Fibroblast of lung (primary cell): ENCODE results near the gene CNTNAP5.

Source experiments
- CTCF ChIP-seq, 2 donors: IDR thresholded peaks in 1 of 2; conservative IDR thresholded peaks in 1 of 2; 1 replicate in 1 of 2; 2 replicates in 1 of 2; pipeline ENCODE4 v1.5.1; 2011 to 2012; ENCODE audit warnings: low read length in 2 of 2, control low read depth in 1 of 2, inconsistent platforms in 1 of 2, low read depth in 1 of 2, mild to moderate bottlenecking in 1 of 2
- EZH2 ChIP-seq: IDR thresholded peaks from 2 replicates; pipeline ENCODE4 v1.5.1; 2012; ENCODE audit warnings: low read length, control low read depth, mild to moderate bottlenecking; ENCODE audit errors: missing control alignments

- TF ChIP-seq CTCF (conservative IDR thresholded peaks at IDR 0.05 in 1 of 2, IDR thresholded peaks at IDR 0.05 in 1 of 2; ENCODE audit: low read depth in 1 of 2, low read length in 2 of 2) (no peak), EZH2 (no peak)
Measured at GRCh38 chr2:124646166-124646815, 621.2 kb downstream of the CNTNAP5 start.
